ENCODE measurements around the gene POU1F1.

DNA sequence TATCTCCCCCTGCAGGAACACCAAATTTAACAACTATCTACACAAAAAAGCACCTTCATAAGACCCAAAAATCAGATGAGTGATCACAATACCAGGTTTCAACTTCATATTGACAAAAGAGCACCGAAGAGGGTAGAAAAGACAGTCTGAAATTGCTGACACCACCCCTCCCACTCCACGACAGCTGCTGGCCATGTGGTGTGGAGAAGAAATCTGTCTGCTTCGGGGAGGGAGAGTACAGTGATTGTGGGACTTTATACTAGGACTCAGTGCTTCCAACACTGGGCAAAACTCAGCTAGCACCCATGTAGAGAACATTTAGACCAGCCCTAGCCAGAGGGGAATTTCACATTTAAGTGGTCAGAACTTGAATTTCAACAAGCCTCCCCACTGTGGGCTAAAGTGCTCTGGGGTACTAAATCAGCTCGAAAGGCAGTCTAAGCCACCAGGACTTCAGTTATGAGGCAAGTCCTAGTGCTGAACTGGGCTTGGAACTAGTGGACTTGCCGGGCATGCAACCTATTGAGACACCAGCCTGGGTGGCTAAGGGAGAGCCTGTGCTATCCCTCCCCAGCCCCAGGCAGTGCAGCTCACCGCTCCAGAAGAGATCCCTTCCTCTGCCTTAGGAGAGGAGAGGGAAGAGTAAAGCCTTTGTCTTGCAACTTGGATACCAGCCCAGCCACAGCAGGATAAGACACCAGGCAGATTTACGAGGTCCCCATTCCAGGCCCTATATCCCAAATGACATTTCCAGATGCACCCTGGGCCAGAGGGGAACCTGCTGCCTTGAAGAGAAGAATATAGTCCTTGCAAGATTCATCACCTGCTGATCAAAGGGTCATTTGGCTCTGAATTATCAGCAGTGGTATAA is 44.6 kb upstream of the POU1F1 start:
- TF ChIP-seq, protein P1, sequence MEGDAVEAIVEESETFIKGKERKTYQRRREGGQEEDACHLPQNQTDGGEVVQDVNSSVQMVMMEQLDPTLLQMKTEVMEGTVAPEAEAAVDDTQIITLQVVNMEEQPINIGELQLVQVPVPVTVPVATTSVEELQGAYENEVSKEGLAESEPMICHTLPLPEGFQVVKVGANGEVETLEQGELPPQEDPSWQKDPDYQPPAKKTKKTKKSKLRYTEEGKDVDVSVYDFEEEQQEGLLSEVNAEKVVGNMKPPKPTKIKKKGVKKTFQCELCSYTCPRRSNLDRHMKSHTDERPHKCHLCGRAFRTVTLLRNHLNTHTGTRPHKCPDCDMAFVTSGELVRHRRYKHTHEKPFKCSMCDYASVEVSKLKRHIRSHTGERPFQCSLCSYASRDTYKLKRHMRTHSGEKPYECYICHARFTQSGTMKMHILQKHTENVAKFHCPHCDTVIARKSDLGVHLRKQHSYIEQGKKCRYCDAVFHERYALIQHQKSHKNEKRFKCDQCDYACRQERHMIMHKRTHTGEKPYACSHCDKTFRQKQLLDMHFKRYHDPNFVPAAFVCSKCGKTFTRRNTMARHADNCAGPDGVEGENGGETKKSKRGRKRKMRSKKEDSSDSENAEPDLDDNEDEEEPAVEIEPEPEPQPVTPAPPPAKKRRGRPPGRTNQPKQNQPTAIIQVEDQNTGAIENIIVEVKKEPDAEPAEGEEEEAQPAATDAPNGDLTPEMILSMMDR (IDR thresholded peaks at IDR 0.05) = no peak
- TF ChIP-seq POLR2AphosphoS5 (IDR thresholded peaks at IDR 0.05) = no peak

Measured in prostate gland (tissue), 2 donors.